DND-41 (cell line): ENCODE measurements around the gene RNF123.

Experiments
- CTCF ChIP-seq: IDR thresholded peaks from 2 replicates; pipeline ENCODE4 v1.5.1; 2012; ENCODE audit warnings: borderline replicate concordance, low read length, moderate library complexity, mild to moderate bottlenecking; ENCODE audit not compliant: poor library complexity, severe bottlenecking; ENCODE audit errors: extremely low read depth
- EZH2 ChIP-seq: IDR thresholded peaks from 3 replicates; pipeline ENCODE4 v1.6.1; 2012; ENCODE audit warnings: borderline replicate concordance, low read depth, mild to moderate bottlenecking, moderate library complexity, low read length, inconsistent platforms; ENCODE audit not compliant: severe bottlenecking

GRCh38 chr3:49725906-49726681, 36.7 kb downstream of the RNF123 start:
- no peak for TF ChIP-seq CTCF
- no peak for TF ChIP-seq EZH2
